ENCODE data around the gene LAPTM5.

DNA sequence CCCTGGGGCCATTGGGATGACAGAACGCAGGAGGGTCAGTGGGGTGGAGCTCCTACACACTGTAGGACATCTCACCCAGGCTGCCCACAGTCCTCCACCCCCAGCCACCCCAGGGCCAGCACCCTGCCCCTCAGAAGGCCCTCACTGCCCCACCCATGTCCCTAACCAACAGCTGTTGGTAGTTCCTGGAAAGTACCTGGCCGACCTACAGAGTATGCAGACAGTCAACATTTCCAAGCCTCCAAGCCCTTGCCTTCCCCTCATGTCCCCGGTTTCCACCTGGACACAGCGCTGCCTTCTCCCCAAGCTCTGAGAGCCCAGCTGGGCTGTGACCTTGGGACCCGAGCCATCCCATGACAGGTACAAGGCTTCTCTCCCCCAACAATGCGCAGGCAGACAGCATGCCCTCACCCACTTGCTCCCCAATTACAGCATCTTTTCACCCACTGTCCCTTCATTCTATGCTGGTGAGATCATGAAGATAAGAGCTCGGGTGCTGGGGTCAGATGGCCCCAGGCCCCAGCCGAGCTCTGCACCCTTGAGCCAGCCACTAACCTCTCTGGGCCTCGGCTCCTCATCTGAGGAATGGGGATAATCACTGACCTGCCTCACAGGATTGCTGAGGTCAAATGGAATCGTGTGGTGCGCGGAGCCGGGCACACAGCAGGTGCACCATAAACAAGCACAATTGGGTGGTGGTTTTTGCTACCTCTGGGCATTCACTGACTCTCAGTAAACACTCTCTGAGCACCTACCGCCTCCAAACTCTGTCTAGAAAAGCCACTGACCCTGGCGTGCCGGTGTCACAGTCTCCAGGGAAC, 11.2 kb downstream of the LAPTM5 start:
- TF ChIP-seq, protein P1, sequence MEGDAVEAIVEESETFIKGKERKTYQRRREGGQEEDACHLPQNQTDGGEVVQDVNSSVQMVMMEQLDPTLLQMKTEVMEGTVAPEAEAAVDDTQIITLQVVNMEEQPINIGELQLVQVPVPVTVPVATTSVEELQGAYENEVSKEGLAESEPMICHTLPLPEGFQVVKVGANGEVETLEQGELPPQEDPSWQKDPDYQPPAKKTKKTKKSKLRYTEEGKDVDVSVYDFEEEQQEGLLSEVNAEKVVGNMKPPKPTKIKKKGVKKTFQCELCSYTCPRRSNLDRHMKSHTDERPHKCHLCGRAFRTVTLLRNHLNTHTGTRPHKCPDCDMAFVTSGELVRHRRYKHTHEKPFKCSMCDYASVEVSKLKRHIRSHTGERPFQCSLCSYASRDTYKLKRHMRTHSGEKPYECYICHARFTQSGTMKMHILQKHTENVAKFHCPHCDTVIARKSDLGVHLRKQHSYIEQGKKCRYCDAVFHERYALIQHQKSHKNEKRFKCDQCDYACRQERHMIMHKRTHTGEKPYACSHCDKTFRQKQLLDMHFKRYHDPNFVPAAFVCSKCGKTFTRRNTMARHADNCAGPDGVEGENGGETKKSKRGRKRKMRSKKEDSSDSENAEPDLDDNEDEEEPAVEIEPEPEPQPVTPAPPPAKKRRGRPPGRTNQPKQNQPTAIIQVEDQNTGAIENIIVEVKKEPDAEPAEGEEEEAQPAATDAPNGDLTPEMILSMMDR (IDR thresholded peaks at IDR 0.05), result no peak
- no peak for TF ChIP-seq POLR2AphosphoS5 (IDR thresholded peaks at IDR 0.05; ENCODE audit: low read depth, low read length)
